Activated T-helper 1 cell treated with anti-CD3 and anti-CD28 coated beads, Interleukin-12 subunit alpha, Interleukin-12 subunit beta, Interleukin-2, Interleukin-4 antibody, amounts not matched to agents 30 ng/mL and 10 ng/mL and 1 ng/mL, durations not matched to agents 14 hours and 24 hours and 36 hours (primary cell): Measurements from ENCODE around the gene FAM83C. TPM values are rescaled to one million over a fixed set of nuclear protein-coding genes. Genes with fewer than 3 reads are reported as not detected.

Experiments used
- DNase-seq: peaks from one replicate; pipeline ENCODE4 v3.0.0; 2021; ENCODE audit warnings: low spot score
- H3K27ac Mint-ChIP-seq: one replicate; pipeline ENCODE4 v1.8.0; 2021; ENCODE audit warnings: mild to moderate bottlenecking, mixed read lengths
- H3K27me3 Mint-ChIP-seq: one replicate; pipeline ENCODE4 v1.8.0; 2022; ENCODE audit warnings: mild to moderate bottlenecking, moderate library complexity, mixed read lengths; ENCODE audit not compliant: insufficient read depth
- H3K36me3 Mint-ChIP-seq: one replicate; pipeline ENCODE4 v1.8.0; 2021; ENCODE audit warnings: low read depth, mixed read lengths
- H3K4me1 Mint-ChIP-seq: one replicate; pipeline ENCODE4 v1.8.0; 2021; ENCODE audit warnings: low read depth, mixed read lengths
- H3K4me3 Mint-ChIP-seq: one replicate; pipeline ENCODE4 v1.8.0; 2021; ENCODE audit warnings: mild to moderate bottlenecking, moderate library complexity, mixed read lengths
- H3K9me3 Mint-ChIP-seq: one replicate; pipeline ENCODE4 v1.8.0; 2021; ENCODE audit warnings: mixed read lengths
- intact Hi-C: fragments of 100-400 bp; cut with micrococcal nuclease; formaldehyde crosslinking; loops from one replicate; pipeline ENCODE4 v1.15.1; 2024
- total RNA-seq: library from RNA; stranded (reverse); gene quantifications from 2 replicates; pipeline ENCODE4 v1.2.3, GENCODE V29; 2022

The FAM83C gene
- total RNA-seq, 1 donor from 2014 or later, result not detected

DNA sequence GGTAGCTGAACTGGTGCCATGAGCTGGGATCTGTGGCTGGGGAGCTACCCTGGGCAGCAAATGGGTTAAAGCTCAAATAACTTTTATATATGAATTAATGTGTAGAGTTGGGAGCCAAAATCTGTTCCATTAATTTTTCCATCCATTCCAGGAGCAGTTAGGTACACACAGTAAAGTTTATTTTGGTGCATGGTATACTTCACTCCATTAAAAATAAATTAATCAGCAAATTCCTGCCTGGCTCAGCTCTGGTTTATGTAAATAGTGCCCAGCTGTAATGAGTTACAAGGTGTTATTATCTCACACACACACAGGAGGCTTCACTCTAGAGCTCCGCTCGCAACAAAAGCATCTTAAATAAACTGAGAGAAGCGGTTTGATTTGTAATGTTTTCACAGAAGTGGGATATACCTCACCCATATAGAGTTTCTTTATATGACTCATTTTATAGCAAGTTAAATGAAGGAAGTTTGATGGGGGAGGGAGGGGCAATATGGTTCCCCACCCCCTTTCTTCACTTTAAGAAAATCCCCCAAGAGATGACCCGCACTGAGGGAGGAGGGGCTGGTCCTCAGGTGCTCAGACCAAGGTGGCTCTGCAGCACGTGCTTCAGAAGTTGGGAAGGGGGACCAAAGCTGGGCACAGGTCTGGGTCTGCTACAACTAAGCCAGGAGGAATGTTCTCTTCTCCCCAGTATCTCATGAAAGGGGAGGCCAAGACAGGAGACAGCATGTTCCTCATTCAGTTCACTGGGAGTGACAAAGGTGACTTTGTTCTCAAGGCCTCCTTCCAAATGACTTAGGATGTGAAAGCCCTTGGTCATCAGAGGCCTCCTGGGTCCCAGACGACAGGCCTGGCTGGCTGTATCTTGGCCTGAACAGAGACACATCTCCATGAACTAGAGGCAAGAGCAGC, 10.5 kb upstream of the FAM83C start:
- no peak overlapping the region for H3K4me3 Mint-ChIP-seq
- DNase-seq, result no peak
- H3K9me3 Mint-ChIP-seq, result no peaks in the 10 kb centered on the region
- intact Hi-C loops, result loop anchor here (10.0 kb wide), 1 partner anchor 362 kb away; the partner anchor contains the start of genes CPNE1 and RBM12
- H3K27ac Mint-ChIP-seq, result no peak overlapping the region
- peaks cover 32% of the 10 kb centered on the region for H3K4me1 Mint-ChIP-seq
- peaks cover 4% of the 10 kb centered on the region for H3K36me3 Mint-ChIP-seq
- no peaks in the 10 kb centered on the region for H3K27me3 Mint-ChIP-seq

DNA sequence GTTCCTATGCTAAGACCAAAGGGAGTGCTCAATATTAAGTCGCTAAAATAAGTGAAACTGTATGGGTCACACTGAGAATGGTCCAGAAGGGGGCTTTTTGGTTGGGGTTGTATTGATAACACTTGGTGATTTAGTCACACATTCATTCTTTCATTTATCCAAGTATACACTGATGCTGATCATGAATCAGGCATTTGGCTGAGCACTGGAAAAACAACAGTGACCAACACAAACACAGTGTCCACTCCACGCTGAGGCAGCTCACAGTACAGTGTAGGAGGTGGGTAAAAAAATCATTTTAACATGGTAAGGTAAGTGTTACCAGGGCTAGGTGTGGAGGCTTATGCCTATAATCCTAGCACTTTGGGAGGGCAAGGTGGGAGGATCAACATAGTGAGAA, 9.2 kb upstream of the FAM83C start:
- no peak overlapping the region for H3K27ac Mint-ChIP-seq
- no peak for DNase-seq
- intact Hi-C loops, result loop anchor here (10.0 kb wide), 1 partner anchor 363 kb away; the partner anchor contains the start of genes CPNE1 and RBM12
- H3K36me3 Mint-ChIP-seq, result peaks cover 3% of the 10 kb centered on the region
- no peak overlapping the region for H3K4me3 Mint-ChIP-seq
- H3K9me3 Mint-ChIP-seq, result no peaks in the 10 kb centered on the region
- H3K4me1 Mint-ChIP-seq, result peaks cover 27% of the 10 kb centered on the region
- H3K27me3 Mint-ChIP-seq, result no peaks in the 10 kb centered on the region

DNA sequence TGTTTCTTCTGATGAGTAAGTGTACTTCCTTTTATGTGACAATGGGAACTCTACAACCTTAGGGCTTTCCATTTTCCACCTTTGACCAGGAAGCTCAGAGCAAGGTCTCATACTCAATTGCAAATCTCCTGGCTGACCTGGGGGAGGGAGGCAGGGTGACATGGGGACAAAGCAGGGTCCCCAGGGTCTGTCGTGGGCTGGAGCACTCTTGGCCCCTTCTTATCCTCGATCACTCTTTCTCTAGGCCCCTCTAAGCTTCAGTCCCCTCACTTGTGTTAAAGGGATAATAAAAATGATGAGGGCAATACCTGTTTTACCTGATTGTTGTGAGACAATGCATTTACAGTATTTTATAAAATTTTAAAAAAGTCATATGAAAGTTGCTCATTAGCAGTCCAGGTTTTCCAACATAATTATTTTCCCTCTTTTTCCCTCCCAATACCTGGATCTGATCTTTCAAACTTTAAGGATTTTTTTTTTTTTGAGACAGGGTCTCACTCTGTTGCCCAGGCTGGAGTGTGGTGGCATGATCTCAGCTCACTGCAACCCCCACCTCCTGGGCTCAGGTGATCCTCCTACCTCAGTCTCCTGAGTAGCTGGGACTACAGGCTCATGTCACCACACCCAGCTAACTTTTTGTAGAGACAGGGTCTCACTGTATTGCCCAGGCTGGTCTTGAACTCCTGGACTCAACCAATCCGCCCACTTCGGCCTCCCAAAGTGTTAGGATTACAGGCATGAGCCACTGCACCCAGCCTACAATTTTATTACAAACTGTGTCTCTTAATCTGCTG, 8.4 kb upstream of the FAM83C start:
- peaks cover 3% of the 10 kb centered on the region for H3K36me3 Mint-ChIP-seq
- no peak for DNase-seq
- no peak overlapping the region for H3K27ac Mint-ChIP-seq
- no peak overlapping the region for H3K4me3 Mint-ChIP-seq
- peaks cover 21% of the 10 kb centered on the region for H3K4me1 Mint-ChIP-seq
- H3K27me3 Mint-ChIP-seq, result no peaks in the 10 kb centered on the region
- intact Hi-C loops, result loop anchor here (10.0 kb wide), 1 partner anchor 364 kb away; the partner anchor contains the start of genes CPNE1 and RBM12
- H3K9me3 Mint-ChIP-seq, result no peaks in the 10 kb centered on the region

DNA sequence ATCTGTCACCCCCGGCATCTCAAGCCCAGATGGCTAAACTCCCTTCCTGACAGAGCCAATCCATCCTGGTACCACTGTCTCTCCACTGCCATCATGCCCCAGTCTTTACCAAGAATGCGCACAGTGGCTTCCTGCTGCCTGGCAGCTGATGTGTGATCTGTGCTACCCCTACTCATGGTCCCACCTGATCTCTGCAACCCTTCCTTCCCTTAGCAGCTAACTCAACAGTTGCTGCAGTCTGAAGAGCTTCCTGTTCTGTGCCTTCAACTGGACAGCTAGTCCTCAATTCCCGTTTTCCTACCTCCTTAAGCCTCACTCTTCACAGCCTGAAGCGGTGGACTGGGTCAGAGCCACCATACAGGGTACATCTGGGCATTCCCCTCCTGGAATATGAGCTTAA, 7.6 kb upstream of the FAM83C start:
- no peaks in the 10 kb centered on the region for H3K36me3 Mint-ChIP-seq
- intact Hi-C loops, result loop anchor here (10.0 kb wide), 1 partner anchor 365 kb away; the partner anchor contains the start of genes CPNE1 and RBM12
- H3K27ac Mint-ChIP-seq, result no peak overlapping the region
- no peak overlapping the region for H3K4me3 Mint-ChIP-seq
- peaks cover 12% of the 10 kb centered on the region for H3K4me1 Mint-ChIP-seq
- H3K9me3 Mint-ChIP-seq, result no peaks in the 10 kb centered on the region
- no peak for DNase-seq
- H3K27me3 Mint-ChIP-seq, result no peaks in the 10 kb centered on the region

DNA sequence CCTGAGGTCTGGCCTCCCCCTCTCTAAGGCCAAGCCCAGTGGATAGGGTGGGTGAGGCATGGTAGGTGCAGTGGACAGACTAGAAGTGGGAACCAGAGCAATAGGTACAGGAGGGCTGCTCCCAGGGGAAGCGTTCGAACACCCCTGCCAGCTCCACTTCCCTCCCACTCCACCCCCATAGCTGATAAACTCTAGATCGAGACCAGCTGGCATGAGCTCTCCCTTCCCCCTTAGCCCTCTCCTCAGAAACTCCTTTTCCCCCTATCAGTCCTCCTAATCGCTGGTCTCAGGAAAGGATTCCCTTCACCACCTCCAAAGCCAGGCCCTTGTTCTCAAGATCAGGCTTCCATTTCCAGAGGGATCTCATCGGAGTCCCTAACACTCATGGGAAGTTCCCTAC, 6.0 kb upstream of the FAM83C start:
- Mint-ChIP-seq H3K27ac (no peak overlapping the region), H3K4me1 (peaks cover under 1% of the 10 kb centered on the region), H3K4me3 (no peak overlapping the region), H3K27me3 (no peaks in the 10 kb centered on the region), H3K36me3 (no peaks in the 10 kb centered on the region), H3K9me3 (no peaks in the 10 kb centered on the region)
- intact Hi-C loops, result no loop called here
- DNase-seq, result no peak

DNA sequence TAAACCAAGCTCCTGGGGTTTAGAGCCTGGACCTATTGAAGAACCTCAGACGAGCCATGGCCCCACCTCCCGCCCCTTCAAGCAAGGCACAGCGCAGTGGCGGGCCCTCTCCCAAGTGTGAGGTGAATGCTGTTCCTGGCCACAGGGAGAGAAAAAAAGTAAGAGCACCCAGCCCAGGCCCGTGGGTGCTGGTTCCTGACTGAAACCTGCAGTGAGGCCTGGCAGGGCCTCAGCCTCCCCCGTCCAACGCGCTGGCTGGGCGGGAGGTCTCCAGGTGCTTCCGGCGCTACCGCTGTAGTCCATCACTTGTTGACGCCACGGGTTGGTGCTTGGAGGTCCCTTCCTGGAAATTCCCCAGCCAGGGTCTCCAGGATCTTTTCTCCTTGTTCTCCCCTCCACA, 5.5 kb upstream of the FAM83C start:
- Mint-ChIP-seq H3K27me3 (no peaks in the 10 kb centered on the region), H3K9me3 (no peaks in the 10 kb centered on the region), H3K4me3 (no peak overlapping the region), H3K27ac (no peak overlapping the region), H3K36me3 (no peaks in the 10 kb centered on the region), H3K4me1 (no peaks in the 10 kb centered on the region)
- intact Hi-C loops, result no loop called here
- no peak for DNase-seq

DNA sequence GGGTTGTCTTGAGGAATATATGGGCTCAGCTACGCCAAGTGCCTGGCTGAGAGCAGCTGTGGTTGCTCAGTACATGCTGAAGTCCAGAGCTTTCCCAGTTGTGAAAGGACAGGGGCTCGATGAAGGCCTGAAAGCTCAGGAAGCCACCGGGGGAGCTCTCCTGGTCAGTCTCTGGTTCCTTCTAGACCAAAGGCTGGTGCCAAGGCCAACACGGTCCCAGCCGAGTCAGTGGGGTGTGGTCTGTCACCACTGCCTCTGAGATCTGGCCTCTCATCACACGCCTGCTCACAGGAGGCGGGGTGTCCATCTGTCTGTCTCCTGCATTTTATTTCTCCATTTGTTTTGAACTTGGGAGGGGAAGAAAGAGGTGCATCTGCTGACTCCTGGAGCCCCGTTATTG, 4.9 kb upstream of the FAM83C start:
- DNase-seq, result no peak
- Mint-ChIP-seq H3K27ac (no peak overlapping the region), H3K36me3 (no peaks in the 10 kb centered on the region), H3K4me3 (no peak overlapping the region), H3K27me3 (no peaks in the 10 kb centered on the region), H3K9me3 (no peaks in the 10 kb centered on the region), H3K4me1 (no peaks in the 10 kb centered on the region)
- intact Hi-C loops, result no loop called here

DNA sequence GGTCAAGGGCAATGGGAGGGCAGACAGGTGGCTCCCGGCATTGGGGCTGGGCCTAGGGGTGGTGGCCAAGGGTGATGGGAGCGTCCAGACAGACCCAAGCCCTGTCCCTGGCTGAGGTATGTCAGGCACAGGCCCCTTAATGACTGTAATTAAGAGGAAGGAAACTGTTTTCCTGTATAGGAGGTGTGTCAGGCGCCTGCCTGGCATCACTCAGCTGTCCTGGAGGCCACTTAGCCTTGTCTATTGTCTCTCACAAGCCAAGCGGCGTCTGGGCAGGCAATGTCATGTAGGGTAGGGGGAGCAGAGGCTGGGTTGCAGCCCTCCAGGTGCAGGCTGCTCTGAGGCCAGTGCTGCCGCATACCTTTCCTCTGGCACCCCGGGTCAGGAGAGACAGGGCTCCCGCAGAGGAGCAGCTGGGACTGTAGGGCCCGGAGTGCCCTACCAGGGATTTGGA, 3.9 kb upstream of the FAM83C start:
- no peaks in the 10 kb centered on the region for H3K4me1 Mint-ChIP-seq
- no peak for DNase-seq
- H3K27me3 Mint-ChIP-seq, result no peaks in the 10 kb centered on the region
- intact Hi-C loops, result no loop called here
- no peaks in the 10 kb centered on the region for H3K9me3 Mint-ChIP-seq
- H3K27ac Mint-ChIP-seq, result no peak overlapping the region
- H3K4me3 Mint-ChIP-seq, result no peak overlapping the region
- no peaks in the 10 kb centered on the region for H3K36me3 Mint-ChIP-seq

DNA sequence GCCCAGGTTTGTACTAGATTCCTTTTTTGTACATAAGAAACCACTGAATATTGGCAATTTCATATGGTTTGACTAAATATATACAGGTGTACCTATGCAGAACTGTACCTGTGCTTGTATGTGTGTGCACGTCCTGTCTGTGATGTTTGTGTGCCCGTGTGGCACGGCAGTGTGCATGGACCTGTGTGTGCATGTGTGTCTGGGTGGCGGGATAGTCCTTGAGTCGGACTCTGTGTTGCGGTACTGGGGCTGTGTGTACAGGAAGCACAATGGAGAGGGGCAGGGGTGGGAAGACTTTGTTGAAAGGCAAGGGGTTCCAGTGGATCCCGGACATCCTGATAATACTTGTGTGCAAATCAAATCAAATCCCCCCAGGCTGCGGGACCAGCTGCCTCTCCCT, 3.4 kb upstream of the FAM83C start:
- Mint-ChIP-seq H3K9me3 (no peaks in the 10 kb centered on the region), H3K36me3 (no peaks in the 10 kb centered on the region), H3K27me3 (no peaks in the 10 kb centered on the region), H3K27ac (no peak overlapping the region), H3K4me1 (no peaks in the 10 kb centered on the region), H3K4me3 (no peak overlapping the region)
- intact Hi-C loops, result no loop called here
- no peak for DNase-seq

DNA sequence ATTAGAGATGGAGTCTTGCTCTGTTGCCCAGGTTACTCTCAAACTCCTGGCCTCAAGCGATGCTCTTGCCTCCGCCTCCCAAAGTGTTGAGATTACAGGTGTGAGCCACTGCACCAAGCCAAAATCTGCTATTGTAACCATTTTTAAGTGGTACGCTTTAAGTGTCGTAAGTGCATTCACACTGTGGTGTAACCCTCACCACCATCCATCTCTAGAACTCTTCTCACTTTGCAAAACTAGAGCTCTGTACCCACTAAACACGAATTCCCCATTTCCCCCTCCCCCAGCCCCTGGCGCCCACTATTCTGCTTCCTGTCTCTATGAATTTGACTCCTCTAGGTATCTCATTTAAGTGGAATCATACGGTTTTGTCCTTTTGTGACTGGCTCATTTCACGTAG, 2.8 kb upstream of the FAM83C start:
- Mint-ChIP-seq H3K4me1 (no peaks in the 10 kb centered on the region), H3K9me3 (no peaks in the 10 kb centered on the region), H3K27me3 (no peaks in the 10 kb centered on the region), H3K4me3 (no peak overlapping the region), H3K36me3 (no peaks in the 10 kb centered on the region), H3K27ac (no peak overlapping the region)
- intact Hi-C loops, result no loop called here
- DNase-seq, result no peak

DNA sequence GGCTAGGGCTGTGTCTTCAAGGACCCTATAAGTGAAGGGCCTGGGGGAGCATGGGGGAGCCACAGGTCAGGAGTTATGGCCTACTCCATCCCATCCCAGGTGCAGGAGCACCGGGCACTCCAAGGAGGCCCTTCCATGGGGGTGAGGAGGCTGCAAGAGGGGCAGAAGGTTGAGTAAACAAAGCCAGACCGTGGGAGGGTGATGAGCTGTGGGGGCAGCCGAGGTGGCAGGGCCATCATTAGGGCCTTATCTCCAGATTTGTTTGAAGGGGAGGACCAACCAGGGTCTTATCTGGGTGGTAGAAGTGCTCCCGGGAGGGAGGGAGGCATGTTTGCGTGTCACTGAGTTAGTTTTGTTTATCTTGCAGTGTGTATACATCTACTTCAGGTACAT, 2.1 kb upstream of the FAM83C start:
- intact Hi-C loops, result no loop called here
- Mint-ChIP-seq H3K27ac (no peak overlapping the region), H3K4me3 (no peak overlapping the region), H3K27me3 (no peaks in the 10 kb centered on the region), H3K36me3 (no peaks in the 10 kb centered on the region), H3K4me1 (no peaks in the 10 kb centered on the region), H3K9me3 (no peaks in the 10 kb centered on the region)
- no peak for DNase-seq

DNA sequence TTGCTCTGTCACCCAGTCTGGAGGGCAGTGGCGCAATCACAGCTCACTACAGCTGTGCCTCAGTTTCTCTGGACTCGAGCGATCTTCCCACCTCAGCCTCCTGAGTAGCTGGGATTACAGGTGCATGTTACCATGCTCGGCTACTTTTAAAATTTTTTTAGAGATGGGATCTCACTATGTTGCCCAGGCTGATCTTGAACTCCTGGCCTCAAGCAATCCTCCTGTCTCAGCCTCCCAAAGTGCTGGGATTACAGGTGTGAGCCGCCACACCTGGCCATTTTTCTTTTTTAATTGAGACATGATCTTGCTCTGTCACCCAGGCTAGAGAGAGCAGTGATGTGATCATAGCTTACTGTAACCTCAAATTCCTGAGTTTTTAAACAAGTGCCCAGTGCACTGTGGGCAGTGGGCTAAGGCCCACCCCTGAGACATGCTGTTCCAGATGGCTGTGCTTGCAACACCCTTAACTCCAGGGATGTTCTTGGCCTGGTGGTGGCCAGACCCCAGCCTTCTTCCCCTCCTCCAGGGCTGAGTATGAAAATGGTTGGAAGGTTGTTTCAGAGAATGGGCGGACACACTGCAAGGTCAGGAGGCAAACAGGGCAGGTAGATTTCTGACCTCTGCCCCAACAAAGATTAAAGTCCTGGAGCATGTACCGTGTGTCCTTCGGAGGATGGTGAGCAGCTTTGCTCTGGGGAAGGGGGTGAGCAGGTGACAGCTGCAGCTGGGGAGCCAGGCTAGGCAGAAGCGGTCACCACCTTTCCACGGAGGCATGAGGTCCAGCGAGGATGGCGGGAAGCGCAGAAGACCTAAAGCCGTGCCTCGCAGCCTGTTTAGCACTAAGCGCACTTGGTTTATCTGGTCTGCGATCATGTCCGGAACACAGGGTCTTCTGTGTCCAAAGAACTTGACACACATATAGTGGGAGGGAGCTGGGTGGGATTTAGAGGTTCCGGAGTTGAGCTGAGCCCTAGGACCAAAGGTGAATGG, 1.4 kb upstream of the FAM83C start:
- Mint-ChIP-seq H3K4me3 (no peak overlapping the region), H3K27ac (no peak overlapping the region), H3K36me3 (no peaks in the 10 kb centered on the region), H3K4me1 (no peaks in the 10 kb centered on the region), H3K27me3 (no peaks in the 10 kb centered on the region), H3K9me3 (no peaks in the 10 kb centered on the region)
- intact Hi-C loops, result no loop called here
- DNase-seq, result no peak
